ENCODE data around the gene SP8.

Gene SP8

DNA sequence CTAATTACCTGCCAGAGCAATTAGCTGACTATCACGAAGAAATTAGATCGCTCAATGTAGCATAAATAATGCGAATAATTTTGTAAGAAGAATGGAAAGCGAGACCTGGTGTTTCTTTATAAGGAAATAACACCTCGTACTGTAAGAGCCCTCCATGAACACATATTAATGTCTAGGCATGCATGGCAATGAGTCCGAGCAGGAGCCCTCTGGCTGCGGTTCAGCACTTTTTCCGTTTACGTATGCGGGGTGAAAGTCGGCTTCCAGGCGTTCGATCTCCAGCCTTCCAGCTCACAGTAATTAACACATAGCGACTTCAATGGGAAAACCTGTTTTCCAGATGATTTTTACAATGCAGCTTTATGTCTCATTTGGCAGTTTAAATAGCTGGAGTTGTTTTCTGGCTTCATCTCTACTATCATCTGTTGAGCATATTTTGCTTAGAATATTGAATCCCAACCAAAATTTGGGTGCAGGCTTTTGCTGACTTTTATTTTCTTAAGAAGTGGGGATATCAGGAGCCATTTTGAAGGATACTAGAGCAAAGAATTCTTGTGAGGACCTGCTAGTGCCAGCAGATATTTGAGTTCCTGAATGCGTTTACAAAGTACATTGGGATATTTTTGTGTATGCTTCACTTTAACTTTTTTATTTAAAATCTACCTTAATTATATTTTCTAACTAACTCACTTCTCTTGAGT, 7.2 kb upstream of the SP8 start:
- no peak for DNase-seq

DNA sequence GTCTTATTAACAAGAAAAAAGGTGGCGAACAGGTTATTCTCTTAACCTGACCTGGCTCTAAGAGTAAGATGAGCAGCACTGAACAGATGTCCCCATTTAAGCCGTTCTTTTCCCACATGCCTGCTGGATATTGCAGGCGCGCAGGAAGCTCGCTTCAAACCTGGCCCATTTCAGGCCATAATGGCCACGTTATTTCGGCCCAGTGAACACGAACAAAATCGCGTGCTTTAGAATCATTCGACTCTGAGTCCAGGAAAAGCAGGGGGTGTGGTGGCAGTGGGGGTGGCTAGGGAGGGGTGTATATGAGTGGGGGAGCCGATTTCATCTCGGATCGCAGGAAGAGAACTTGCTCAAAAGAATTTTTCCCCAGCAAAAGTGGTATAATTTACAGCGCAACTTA, 6.6 kb upstream of the SP8 start:
- DNase-seq = no peak

DNA sequence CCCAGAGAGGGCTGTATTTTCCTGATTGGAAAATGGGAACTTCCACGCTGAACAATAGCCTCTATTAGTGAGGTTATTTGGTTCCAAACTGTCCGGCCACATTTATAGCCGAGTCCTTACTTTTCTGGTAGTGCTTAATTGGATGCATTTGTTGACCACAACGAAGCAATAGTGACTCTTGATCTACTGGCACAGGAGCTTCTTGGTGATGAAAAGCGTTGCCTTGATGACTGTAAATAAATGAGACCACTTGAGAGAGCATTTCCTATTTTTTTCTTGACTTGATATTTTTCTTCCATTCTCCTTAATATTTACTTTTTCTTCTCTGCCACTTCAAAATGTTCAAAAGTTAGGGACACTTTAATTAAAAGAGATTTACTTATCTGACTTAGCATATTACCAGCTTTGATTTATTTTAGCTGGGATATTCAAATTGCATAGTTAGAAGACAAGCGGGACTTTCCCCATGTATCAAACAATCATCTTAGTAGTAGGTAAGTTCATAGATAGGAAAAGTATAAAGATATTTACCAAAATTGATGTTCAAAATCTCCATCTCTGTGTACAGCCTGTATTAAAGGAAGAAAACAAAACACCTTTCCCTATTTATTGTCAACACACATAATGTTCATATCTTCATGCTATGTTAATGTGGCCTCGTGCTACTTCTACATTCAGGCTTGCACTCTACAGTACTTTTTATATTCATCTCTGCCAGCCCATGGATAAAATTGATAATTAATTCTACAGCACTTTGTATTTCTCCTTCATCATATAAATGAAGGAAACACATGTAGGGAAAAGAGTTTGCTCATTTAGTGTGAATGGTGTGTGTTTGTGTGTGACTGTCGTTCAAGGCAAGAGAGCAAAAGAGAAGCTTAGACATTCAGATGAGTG, 5.1 kb upstream of the SP8 start:
- no peak for DNase-seq

DNA sequence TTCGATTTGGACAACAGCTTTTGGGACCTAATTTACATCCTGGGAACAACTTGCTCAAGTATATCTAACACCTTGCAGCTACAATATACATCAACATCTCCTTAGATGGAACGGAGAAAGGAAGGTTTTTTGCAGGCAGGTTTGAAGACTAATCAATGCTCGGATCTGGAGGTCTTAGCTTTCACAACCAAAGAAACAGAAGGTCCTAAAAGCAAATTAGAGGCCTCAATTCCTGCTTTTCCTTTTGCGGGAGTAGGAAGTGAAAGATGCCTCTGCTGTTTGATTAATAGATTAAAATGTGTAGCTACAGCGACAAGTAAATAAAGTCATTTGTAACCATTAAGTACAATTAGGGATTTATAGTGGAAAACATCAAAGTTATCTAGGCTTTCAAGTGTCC, 3.7 kb upstream of the SP8 start:
- DNase-seq = no peak

DNA sequence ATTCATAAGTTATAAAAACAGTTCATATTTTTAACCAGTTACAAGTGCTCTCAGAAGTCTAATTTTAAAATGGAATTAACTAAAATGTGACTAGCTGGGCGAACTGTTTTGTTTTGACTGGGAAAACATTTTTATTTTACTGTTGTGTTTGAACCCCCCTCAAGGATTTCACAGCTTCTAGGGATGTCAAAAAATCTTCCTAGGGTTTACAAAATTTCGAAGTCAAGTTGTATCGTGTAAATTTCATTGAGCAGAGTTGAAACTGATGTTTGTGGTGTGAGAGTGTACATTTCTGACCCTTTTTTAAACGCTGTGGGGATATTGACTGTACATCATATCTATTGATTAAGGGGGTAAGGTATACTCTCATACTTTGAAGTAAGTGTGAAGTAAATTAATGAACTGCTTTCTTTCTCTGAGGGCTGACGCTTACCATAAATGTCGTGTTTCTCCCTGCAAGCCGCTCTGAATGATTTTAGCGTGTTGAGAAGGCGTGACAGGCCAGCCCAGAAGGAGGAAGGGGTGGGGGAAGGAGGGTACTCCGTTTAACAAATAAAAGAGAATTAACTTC, 1.8 kb upstream of the SP8 start:
- no peak for DNase-seq

DNA sequence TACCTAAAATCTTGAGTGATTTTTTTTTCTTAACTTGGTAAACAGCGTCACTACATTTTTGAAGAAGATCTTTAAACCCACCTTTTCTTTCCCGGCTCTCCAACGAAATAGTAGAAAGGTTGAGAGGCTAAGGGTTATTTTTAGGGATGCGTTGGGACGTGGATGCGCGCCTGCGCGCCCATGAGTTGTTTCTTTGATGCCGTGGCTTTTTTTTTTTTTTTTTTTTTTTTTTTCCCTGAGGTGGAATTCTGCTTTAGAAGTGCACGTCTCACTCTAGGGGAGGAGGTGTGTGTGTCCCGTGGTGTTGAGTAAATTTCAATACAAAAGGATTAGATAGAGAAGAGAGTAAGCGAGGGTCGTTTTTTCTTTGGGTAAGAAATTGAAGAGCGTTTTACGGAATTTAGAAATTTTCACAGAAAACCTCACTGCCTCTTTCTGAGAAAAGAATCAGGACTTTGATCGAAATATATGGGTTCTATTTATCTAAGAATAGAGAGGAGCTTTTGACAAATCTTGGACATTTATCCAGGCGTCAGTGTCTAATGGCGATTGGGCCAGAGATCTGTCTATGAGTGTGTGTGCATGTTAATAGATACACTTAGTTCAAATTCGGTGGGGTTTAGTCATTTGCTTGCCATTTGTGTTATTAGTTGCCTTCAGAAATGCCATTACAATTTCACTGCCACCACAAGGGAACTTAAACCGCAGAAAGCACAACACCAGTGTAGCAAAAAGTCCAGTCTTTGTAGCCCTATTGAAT, 1.2 kb upstream of the SP8 start:
- DNase-seq = no peak

DNA sequence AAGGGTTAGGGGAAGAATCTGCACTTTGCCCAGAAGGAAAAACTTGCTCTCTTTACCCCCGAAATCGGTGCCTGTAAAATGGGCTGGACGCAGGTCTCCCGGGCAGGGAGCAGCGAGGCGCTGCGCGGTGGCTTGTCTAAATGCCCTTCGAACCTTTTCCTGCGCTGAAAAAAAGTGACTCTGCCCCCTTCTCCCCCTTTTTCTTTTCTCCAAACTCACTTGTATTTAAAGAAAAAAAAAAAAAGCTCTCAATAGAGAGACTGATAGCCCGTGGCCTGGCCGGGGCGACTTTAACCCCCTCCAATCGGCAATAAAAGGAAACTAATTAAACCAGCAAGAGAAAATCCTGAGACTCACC, 286 bp downstream of the SP8 start:
- DNase-seq = no peak

DNA sequence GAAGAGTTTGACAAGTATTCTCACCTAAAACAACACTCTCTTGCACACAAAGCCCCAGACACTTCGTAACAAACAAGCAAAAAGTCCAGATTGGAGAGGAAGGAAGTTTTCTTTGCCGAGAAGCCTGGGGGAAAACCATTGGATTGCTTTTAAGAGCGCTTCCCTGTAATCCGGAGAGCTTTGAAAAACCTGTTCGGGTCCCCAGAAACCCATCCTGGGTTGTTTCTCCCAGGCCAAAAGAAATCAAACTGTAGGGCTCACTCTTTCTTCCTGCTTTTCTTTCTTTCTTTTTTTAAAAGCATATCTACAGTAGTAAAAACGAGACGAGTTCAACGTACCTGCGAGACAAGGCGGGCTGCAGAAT, 655 bp downstream of the SP8 start:
- DNase-seq = no peak

DNA sequence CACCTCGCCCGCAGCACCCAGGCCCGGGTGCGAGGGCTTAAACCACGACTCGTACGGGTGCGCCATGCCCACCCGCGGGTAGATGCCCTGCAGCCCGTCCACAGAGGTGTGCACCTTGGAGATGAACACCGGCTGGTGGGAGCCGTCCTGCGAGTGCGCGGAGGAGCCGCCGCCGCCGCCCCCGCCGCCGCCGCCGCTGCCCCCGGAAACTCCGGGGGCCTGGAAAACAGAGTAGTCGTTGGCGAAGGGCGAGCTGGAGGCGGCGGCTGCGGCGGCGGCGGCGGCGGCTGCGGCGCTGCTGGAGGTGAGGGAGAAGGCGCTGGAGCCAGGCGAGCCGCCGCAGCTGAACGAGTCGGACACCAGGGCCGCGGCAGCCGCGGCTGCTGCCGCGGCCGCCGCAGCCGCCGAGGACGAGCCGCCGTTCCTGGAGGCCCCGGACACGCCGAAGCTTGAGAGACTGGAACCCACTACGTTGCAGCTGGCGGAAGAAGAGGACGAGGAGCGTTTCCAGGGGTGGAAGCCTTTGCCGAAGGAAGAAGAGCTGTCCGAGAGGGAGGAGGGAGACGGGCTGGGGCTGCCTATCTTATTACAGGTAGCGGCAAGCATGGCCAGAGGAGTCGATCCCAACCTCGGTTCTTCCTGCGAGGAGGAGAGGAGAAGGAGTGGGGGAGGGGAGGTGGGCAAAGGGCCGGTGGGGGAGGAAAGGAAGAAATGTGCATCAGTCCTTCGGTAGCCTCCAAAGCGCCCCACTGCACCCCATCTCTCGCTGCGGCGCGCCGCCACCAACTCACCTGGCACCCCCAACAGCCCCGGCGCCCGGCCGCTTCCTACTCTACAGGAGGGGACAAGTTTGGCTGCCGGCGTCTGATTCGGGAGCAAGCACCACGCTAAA, 1.3 kb downstream of the SP8 start:
- DNase-seq = no peak

DNA sequence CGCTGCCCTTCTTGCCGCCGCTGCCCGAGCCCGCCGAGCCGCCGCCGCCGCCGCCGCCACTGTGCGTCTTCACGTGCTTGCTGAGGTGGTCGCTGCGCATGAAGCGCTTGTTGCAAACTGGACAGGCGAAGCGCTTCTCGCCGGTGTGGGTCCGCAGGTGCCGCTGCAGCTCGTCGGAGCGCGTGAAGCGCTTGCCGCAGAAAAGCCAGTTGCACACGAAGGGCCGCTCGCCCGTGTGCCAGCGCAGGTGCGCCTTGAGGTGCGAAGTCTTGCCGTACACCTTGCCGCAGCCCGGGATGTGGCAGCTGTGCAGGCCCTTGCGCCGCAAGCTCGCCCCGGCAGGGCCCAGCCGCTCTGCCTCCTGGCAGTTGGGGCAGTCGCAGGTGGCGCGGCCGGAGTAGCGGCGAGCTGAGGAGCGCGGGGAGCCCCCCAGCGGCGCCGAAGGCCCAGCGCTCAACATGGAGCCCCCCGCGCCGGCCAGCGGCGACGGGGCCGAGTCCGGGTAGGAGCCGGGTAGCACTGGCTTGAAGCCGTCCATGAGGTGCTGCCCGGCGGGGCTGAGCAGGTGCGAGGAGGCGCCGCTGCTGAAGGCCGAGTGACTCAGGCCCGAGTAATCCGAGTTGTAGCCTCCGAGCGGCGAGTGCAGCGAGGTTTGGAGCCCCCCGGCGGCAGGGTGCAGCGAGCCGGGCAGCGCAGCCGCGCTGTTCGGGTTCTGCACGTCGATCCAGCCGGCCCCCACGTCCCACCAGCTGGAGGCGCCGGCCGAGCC, 2.1 kb downstream of the SP8 start:
- no peak for DNase-seq

DNA sequence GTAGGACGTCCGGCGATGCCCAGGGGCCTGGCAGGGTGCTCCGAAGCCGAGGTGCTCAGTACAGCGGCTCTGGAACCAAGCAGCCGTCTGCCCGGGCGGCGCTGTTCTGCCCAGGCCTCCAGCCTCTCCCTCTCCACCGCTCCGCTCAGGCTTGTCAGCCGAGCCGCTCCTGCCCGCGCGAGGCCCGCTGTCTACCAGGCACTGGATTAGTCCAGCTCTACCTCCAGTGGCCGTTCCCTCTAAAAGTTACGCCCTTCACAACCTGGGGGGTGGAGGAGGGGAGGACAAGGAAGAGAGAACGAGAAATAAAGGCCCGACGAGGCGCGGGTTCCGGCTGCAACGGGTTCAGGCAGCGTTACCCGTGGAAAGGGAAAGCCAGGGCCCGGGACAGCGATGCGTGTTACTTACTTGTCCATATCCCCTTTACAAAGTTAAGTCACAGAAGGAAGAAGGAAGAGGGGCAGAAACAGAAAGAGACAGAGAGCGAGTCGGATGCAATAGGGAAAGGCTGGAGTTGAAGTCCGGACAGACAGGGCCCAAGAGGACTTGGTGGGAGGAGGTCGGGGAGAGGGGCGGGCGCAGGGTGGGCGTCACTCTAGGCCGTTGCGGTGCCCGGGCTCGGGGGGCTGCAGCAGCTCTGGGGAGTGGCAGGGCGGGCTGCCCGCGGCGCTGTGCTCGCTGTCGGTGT, 2.8 kb downstream of the SP8 start:
- no peak for DNase-seq

DNA sequence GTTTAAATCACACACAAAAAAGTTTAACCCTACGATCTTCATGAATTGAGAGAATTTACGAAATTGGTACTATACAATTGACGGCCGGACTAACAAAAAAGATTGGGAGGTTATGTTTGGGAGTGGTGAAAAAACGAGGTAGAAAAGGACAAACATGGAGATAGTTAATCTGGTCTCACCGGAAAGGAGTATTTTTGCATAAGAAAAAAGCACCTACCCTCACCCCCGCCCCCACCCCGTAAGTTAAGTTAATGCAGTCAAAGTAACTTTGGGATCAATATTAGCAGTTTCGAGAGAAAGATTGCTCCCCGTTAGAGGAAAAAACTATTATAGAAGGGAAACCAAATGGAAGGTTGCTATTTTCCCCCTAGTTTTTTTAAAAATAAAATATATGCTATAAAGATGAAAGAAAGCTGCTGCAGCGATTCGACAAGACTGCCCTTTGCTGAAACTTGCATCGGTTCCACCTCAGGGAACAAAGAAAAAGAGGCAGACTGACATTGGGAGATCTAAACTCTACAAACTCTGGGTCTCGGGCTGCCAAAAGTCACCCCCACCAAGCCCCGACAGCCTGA, 3.5 kb downstream of the SP8 start:
- DNase-seq = no peak

DNA sequence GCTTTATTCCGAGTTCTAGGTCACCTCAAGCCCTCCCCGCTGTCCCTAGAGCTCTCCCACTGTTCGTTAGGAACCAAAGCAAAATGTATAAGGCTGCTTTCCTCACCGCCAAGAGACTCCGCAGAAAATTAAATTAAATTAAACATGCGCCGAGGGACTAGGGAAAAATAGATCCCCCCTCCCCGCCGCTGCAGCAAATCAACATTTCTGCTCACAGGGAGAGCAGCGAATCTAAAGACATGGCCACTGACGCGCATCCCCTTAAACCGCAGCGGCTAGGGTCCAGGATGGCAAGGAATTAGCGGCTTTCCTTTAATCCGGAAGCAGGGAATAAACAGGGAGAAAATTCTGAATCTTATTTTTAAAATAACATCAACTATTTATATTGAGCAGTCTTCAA, 7.6 kb downstream of the SP8 start:
- no peak for DNase-seq

DNA sequence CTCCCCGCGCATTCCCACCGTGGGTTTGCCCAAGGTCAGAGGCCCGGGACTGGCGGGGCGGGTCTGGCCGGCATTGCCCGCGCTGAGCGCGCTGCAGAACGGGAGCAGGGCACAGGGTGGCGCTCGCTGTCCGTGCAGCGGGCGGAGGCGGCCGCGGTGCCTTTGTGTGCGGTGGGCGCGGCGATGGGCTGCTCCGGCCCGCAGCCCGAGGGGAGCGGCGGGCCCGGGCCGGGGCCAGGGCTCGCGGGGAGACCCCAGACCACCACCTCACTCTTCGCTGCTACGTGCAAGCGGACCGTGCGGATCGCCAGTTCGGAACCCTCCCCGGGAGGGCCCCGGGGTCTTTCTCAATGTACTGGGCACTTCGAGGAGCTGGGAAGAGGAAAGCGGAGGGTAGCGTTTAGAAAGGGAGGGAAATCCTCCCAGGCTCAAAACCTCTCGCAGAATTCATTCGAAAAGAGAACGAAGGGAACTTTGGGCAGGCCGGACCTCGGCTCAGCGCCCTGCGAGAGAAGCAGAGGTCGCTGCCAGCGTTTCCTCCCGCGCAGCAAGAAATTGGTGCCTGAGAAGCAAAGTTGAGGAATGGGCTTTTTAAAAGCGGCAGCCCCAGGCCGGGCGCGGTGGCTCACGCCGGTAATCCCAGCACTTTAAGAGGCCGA, 8.5 kb downstream of the SP8 start:
- no peak for DNase-seq

DNA sequence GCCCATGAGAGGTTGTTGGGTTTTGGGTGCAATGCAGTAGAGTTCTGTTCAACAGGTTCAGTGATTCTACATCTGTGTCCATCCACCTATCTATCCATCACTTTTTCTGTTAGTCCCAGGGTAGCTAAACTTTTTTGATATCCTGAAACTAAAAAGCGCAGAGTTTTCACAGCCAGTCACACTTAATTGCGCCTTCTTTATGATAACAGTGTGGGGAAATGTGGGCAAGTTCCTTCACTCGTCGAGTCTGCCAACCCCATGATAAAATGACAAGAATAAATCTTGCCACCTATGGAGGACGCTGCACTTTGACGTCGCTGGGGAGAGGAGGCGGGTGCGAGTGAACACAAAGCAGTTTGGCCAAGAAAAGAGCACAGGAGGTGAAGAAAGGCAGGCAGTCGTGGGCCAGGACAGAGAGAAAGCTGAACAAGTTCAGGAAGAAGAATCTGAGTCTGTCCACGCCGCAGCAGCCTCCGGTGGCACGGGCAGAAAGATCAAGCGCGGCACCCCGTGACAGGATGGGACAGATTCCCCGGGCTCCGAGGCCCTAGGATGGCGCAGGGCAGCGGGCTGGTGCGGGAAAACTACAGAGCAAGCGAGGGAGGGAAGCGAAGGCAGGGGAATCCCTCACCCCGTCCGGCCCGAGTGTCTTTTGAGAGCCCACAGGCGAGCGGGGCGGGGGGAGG, 9.2 kb downstream of the SP8 start:
- no peak for DNase-seq

DNA sequence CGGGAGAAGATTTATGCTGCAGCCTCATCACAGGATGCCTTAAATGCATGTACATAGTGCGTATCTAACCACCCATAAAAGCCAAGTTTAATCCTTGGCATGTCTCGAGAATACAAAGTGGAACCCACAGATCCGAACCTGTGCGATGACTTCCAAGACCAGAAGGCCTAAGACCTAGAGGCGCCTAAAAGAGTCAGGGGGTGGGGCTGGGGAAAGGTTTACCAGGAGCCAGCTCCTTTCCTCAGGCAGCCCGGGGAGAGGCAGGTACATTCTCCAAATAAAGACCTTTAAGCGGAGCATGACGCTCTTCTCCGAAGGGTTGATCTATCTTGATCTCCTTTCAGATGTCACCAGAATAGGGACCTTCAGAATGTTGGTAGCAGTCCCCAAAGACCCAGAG, 9.7 kb downstream of the SP8 start:
- DNase-seq = no peak

DNA sequence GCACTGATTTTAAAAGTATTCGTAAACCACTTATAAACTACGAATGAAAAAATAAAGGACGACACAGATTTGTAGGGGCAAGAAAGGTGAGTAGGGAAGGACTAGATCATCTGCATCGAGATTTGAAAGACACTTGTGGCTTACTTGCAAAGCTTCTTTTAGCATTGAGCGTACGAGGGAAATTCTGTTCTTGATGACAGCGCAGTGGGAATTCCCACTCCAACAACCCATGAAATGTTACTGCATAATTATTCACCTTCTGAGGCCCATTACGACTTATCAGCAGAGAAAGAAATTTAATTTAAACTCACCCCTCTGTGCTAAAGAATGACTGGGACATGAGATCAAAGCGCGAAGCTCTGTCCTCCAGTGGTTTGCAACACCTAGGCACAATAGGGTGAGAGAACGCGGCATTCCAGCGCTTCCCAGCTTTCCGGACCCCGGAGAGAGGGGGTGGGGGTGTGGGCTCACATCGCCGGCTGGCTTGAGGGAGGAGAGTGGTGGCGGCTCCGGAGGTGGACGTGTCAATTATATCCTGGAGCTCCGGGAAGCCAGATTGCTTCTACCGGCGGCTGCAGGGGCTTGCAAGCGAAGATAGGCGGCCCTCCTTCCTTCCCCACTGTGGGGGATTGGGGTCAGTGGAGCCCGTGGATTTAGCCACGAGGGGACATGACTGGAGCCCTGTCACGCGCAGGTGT, 10.3 kb downstream of the SP8 start:
- no peak for DNase-seq

DNA sequence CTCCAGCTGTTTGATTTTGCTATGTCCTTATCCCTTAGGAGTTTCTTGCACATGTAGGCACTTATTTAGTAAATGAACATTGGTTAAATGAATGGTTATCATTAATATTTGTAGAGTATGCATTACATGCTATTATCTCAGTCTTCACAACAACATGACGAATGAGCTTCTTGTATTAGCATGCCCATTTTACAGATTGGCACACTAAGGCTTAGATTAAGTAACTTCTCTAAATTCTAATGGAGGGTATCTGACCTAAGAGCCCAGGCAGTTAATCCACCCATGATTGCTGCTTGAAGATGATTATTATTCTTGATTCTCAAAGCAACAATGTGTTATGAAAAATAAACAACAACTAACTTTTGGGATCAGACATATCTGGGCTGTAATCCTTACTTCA, 32.7 kb downstream of the SP8 start:
- DNase-seq = no peak

DNA sequence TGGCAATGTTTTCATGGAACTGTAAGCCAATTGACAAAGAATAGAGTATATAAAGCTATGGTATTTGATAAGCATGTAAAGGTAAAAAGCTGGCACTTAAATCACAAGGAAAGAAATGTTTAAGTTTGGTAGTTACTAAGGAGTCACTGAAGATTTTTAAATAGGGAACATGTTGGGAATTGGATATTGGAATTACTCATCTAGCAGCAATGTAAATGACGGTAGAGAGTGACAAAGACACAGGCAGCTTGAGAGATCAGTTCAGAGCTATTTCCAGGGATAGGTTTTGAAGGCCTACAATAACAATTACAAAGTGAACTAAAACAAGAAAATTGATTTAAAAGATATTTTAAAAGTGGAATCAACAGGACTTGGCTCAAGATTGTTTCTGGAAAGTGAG, 36.8 kb downstream of the SP8 start:
- DNase-seq = no peak
